Muscle of leg (tissue), 11 donors: ENCODE measurements around the gene NRG4. TPM values are rescaled to one million over a fixed set of nuclear protein-coding genes. Genes with fewer than 3 reads are reported as not detected.
"Not testable (repeated sequence)": the region's sequence is repeated elsewhere in the genome, so short reads cannot be mapped to it uniquely, and the experiment has no call there.

ENCODE experiments used
- DNase-seq: peaks from one replicate; pipeline ENCODE4 v3.0.0; 2013
- H3K27ac ChIP-seq: one replicate; pipeline ENCODE4 v1.5.1; 2013; ENCODE audit warnings: mild to moderate bottlenecking, low read length, control low read depth
- H3K27me3 ChIP-seq: one replicate; pipeline ENCODE4 v1.6.1; 2013; ENCODE audit warnings: low read length; ENCODE audit not compliant: control insufficient read depth, insufficient read depth
- H3K36me3 ChIP-seq: one replicate; pipeline ENCODE4 v1.6.1; 2013; ENCODE audit warnings: low read length; ENCODE audit not compliant: control insufficient read depth, insufficient read depth
- H3K4me1 ChIP-seq: one replicate; pipeline ENCODE4 v1.6.1; 2013; ENCODE audit warnings: low read length; ENCODE audit not compliant: control insufficient read depth, insufficient read depth
- H3K4me3 ChIP-seq: one replicate; pipeline ENCODE4 v1.5.1; 2013; ENCODE audit warnings: low read length, control low read depth
- H3K9me3 ChIP-seq: replicated peaks from 2 replicates; pipeline ENCODE4 v1.6.1; 2013; ENCODE audit warnings: low read depth, low read length; ENCODE audit not compliant: control insufficient read depth
- WGBS: methylation state at CpG from one replicate; pipeline ENCODE4 v1.1.5; 2013; ENCODE audit warnings: missing lambda C conversion rate; ENCODE audit not compliant: insufficient coverage; 5-methylcytosine and 5-hydroxymethylcytosine counted together
- polyA plus RNA-seq, 8 donors: library from polyadenylated mRNA; unstranded; fragments of 120-200 nt; gene quantifications; one replicate each; pipeline versions ENCODE4 v1.2.1 to v1.2.3, GENCODE V29; 2013; ENCODE audit warnings: inconsistent platforms in 1 of 8, low replicate concordance in 1 of 8; ENCODE audit not compliant: insufficient read length in 8 of 8, insufficient read depth in 1 of 8
- total RNA-seq: library from RNA; stranded (reverse); fragments of 120-200 nt; gene quantifications from one replicate; pipeline ENCODE4 v1.2.4, GENCODE V29; 2013

The NRG4 gene
- total and polyA plus RNA-seq, 9 donors = 0.09 to 1.4 (median 0.58) TPM

- Histone ChIP-seq H3K4me3 (no peak overlapping the region), H3K36me3 (no peaks in the 10 kb centered on the region), H3K27me3 (no peaks in the 10 kb centered on the region), H3K4me1 (no peaks in the 10 kb centered on the region), H3K27ac (no peak overlapping the region), H3K9me3 (peaks cover 2% of the 10 kb centered on the region)
- WGBS = 100% methylated on average over 1 of the region's 1 CpG
- DNase-seq = no peak
Measured at GRCh38 chr15:76038512-76038911, 26.3 kb upstream of the NRG4 start.

- Histone ChIP-seq H3K9me3 (peaks cover 2% of the 10 kb centered on the region), H3K4me1 (no peaks in the 10 kb centered on the region), H3K4me3 (no peak overlapping the region), H3K27ac (no peak overlapping the region), H3K27me3 (no peaks in the 10 kb centered on the region), H3K36me3 (no peaks in the 10 kb centered on the region)
- DNase-seq = no peak
- WGBS = no CpG with 5 or more reads among the region's 3 CpGs
Measured at GRCh38 chr15:76035593-76035992, 23.4 kb upstream of the NRG4 start.

GRCh38 chr15:76034111-76034510 is 21.9 kb upstream of the NRG4 start:
- Histone ChIP-seq H3K27ac (no peak overlapping the region), H3K27me3 (no peaks in the 10 kb centered on the region), H3K36me3 (no peaks in the 10 kb centered on the region), H3K4me3 (no peak overlapping the region), H3K9me3 (peaks cover 2% of the 10 kb centered on the region), H3K4me1 (no peaks in the 10 kb centered on the region)
- no peak for DNase-seq
- no CpG with 5 or more reads among the region's 2 CpGs for WGBS

GRCh38 chr15:76033438-76033837 is 21.2 kb upstream of the NRG4 start:
- Histone ChIP-seq H3K4me3 (no peak overlapping the region), H3K4me1 (no peaks in the 10 kb centered on the region), H3K36me3 (no peaks in the 10 kb centered on the region), H3K9me3 (no peaks in the 10 kb centered on the region), H3K27me3 (no peaks in the 10 kb centered on the region), H3K27ac (no peak overlapping the region)
- DNase-seq = no peak
- WGBS = no CpG with 5 or more reads among the region's 1 CpG

- no peaks in the 10 kb centered on the region for H3K27me3 ChIP-seq
- no peak overlapping the region for H3K4me3 ChIP-seq
- H3K4me1 ChIP-seq = no peaks in the 10 kb centered on the region
- no peaks in the 10 kb centered on the region for H3K36me3 ChIP-seq
- H3K9me3 ChIP-seq = no peaks in the 10 kb centered on the region
- WGBS = no CpG with 5 or more reads among the region's 1 CpG
- no peak overlapping the region for H3K27ac ChIP-seq
- no peak for DNase-seq
Measured at GRCh38 chr15:76032046-76032445, 19.8 kb upstream of the NRG4 start.

GRCh38 chr15:76024021-76024768 is 12.0 kb upstream of the NRG4 start:
- no peak overlapping the region for H3K27ac ChIP-seq
- peaks cover 6% of the 10 kb centered on the region for H3K9me3 ChIP-seq
- no peak overlapping the region for H3K4me3 ChIP-seq
- H3K36me3 ChIP-seq = no peaks in the 10 kb centered on the region
- 70% methylated on average over 2 of the region's 4 CpGs for WGBS
- no peaks in the 10 kb centered on the region for H3K4me1 ChIP-seq
- no peak for DNase-seq
- no peaks in the 10 kb centered on the region for H3K27me3 ChIP-seq

- not testable (repeated sequence) for H3K4me3 ChIP-seq, H3K36me3 ChIP-seq
- no CpG with 5 or more reads among the region's 4 CpGs for WGBS
Measured at GRCh38 chr15:76013470-76013869, 1.2 kb upstream of the NRG4 start.

GRCh38 chr15:76010613-76011012 is 1.6 kb downstream of the NRG4 start:
- Histone ChIP-seq H3K27me3 (peaks cover 2% of the 10 kb centered on the region), H3K9me3 (no peaks in the 10 kb centered on the region), H3K4me1 (no peaks in the 10 kb centered on the region), H3K36me3 (no peaks in the 10 kb centered on the region), H3K4me3 (no peak overlapping the region), H3K27ac (no peak overlapping the region)
- no CpG with 5 or more reads among the region's 2 CpGs for WGBS
- no peak for DNase-seq

More at GRCh38 chr15:76013470-76013869, 1.2 kb upstream of the NRG4 start:
- H3K9me3 ChIP-seq, H3K4me1 ChIP-seq, H3K27me3 ChIP-seq, H3K27ac ChIP-seq, DNase-seq: not testable (repeated sequence)

- DNase-seq = no peak
- Histone ChIP-seq H3K27ac (no peak overlapping the region), H3K4me1 (no peaks in the 10 kb centered on the region), H3K4me3 (no peak overlapping the region), H3K36me3 (no peaks in the 10 kb centered on the region), H3K9me3 (no peaks in the 10 kb centered on the region), H3K27me3 (no peaks in the 10 kb centered on the region)
- 48% methylated on average over 2 of the region's 2 CpGs for WGBS
Measured at GRCh38 chr15:76006136-76006778, 6.0 kb downstream of the NRG4 start.

GRCh38 chr15:76003364-76003763 is 8.9 kb downstream of the NRG4 start:
- H3K9me3 ChIP-seq = no peaks in the 10 kb centered on the region
- no peak overlapping the region for H3K27ac ChIP-seq
- H3K4me1 ChIP-seq = no peaks in the 10 kb centered on the region
- H3K4me3 ChIP-seq = no peak overlapping the region
- DNase-seq = no peak
- no peaks in the 10 kb centered on the region for H3K36me3 ChIP-seq
- no peaks in the 10 kb centered on the region for H3K27me3 ChIP-seq
